Measurements from ENCODE around the gene PRR7.

DNA sequence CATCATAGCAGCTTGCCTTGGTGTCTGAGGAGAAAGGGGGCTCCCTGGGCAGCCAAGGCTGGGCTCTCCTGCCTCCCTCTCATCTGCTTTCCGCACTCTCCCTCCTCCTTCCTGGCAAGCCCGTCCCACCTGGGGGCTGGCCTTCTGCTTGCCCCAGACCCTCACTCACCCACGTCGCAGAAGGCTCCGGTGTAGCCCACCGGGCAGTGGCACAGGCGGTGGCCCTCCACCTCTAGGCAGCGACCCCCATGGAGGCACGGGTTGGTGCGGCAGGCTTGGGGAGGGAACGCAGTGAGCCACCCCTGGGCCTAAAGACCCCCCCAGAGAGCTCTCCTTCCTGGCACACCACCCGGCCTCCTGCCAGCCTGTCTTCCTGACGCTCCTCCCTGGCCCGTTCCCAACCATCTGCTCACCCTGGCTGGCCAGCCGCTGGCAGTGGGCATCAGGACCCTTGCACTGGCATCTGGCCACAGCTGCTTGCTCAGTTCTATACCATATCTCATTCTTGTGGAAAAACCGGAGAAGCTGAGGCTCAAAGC, 41.9 kb upstream of the PRR7 start:
- TF ChIP-seq FOXM1 (IDR thresholded peaks at IDR 0.05; ENCODE audit: borderline replicate concordance, low read depth) (no peak), TAF1 (IDR thresholded peaks at IDR 0.05; ENCODE audit: low read depth) (no peak), CREB1 (IDR thresholded peaks at IDR 0.05; ENCODE audit: low read depth) (no peak), TCF12 (IDR thresholded peaks at IDR 0.05; ENCODE audit: low read depth) (no peak), EP300 (IDR thresholded peaks at IDR 0.05; ENCODE audit: borderline replicate concordance) (no peak), RAD21 (IDR thresholded peaks at IDR 0.05; ENCODE audit: low read depth) (no peak), NFIC (IDR thresholded peaks at IDR 0.05) (no peak), EGR1 (IDR thresholded peaks at IDR 0.05) (no peak)
- TF ChIP-seq, protein P1, sequence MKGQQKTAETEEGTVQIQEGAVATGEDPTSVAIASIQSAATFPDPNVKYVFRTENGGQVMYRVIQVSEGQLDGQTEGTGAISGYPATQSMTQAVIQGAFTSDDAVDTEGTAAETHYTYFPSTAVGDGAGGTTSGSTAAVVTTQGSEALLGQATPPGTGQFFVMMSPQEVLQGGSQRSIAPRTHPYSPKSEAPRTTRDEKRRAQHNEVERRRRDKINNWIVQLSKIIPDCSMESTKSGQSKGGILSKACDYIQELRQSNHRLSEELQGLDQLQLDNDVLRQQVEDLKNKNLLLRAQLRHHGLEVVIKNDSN (IDR thresholded peaks at IDR 0.05) = no peak

Measured in Ishikawa (cell line).